GM20000 (cell line): Measurements from ENCODE around the gene ANKRD6.

Experiments used
- DNase-seq: peaks from one replicate; pipeline ENCODE4 v3.0.0; 2012; ENCODE audit warnings: low spot score
- CTCF ChIP-seq: IDR thresholded peaks from 2 replicates; pipeline ENCODE4 v1.5.1; 2012; ENCODE audit warnings: mild to moderate bottlenecking, control low read depth; ENCODE audit errors: extremely low read depth, missing control alignments

The ANKRD6 gene

GRCh38 chr6:89414215-89414614 lies 18.7 kb upstream of the ANKRD6 start:
- no peak for TF ChIP-seq CTCF

GRCh38 chr6:89415185-89415584 lies 17.8 kb upstream of the ANKRD6 start:
- DNase-seq: no peak
- no peak for TF ChIP-seq CTCF

More at GRCh38 chr6:89414215-89414614, 18.7 kb upstream of the ANKRD6 start:
- DNase-seq: no peak

- DNase-seq: no peak
- TF ChIP-seq CTCF: no peak
Observed at GRCh38 chr6:89416796-89417195, 16.2 kb upstream of the ANKRD6 start.

- no peak for TF ChIP-seq CTCF
- DNase-seq: no peak
Observed at GRCh38 chr6:89430201-89430962, 2.6 kb upstream of the ANKRD6 start.

- peak; percentile 70 for DNase-seq
- no peak for TF ChIP-seq CTCF
Observed at GRCh38 chr6:89433252-89434149, 549 bp downstream of the ANKRD6 start.

GRCh38 chr6:89434150-89434499 lies 1.2 kb downstream of the ANKRD6 start:
- no peak for DNase-seq
- no peak for TF ChIP-seq CTCF

GRCh38 chr6:89434954-89435353 lies 2.0 kb downstream of the ANKRD6 start:
- no peak for TF ChIP-seq CTCF
- no peak for DNase-seq
